Pancreas (tissue), 10 donors: ENCODE measurements around the gene SEPHS1. TPM values are rescaled to one million over a fixed set of nuclear protein-coding genes. Genes with fewer than 3 reads are reported as not detected.
A peak's percentile ranks its signal among the peaks of the same experiment; 100 is the strongest.

ENCODE experiments used
- ATAC-seq, 4 donors: fragments of 200-7000 bp; cut with Tn5 transposase; one replicate each; pipeline versions ENCODE4 v1.8.0 to v1.9.1; 2020; ENCODE audit warnings: mild to moderate bottlenecking in 4 of 4, moderate library complexity in 4 of 4
- DNase-seq, 6 donors: peaks; one replicate each; pipeline ENCODE4 v3.0.0-alpha.2; 2020
- FAIRE-seq: peaks from 2 replicates; lab custom pipeline; 2012; peaks lifted over from hg19 to GRCh38; lab: Jason Lieb, UNC
- H3K27ac ChIP-seq, 4 donors: fragments of 200-600 bp; sonication (generic); 1 replicate in 3 of 4; 2 replicates in 1 of 4; pipeline versions ENCODE4 v1.5.0 to v1.8.0; 2020
- H3K27me3 ChIP-seq, 4 donors: fragments of 200-600 bp; one replicate each; pipeline ENCODE4 v1.8.0; 2021
- H3K36me3 ChIP-seq, 3 donors: fragments of 200-600 bp; sonication (generic) in 1 of 3; one replicate each; pipeline versions ENCODE4 v1.5.0 to v1.8.0; 2020 to 2021
- H3K4me1 ChIP-seq, 3 donors: fragments of 200-600 bp; one replicate each; pipeline ENCODE4 v1.8.0; 2021
- H3K4me3 ChIP-seq, 4 donors: fragments of 200-600 bp; sonication (generic) in 2 of 4; one replicate each; pipeline versions ENCODE4 v1.5.0 to v1.8.0; 2020 to 2021
- H3K9me3 ChIP-seq, 4 donors: fragments of 200-600 bp; one replicate each; pipeline ENCODE4 v1.8.0; 2021
- WGBS, 2 donors: extraction: QIAGEN DNeasy Blood & Tissue Kit; methylation state at CpG; one replicate each; pipeline ENCODE4 v1.1.7; 2013; 5-methylcytosine and 5-hydroxymethylcytosine counted together
- intact Hi-C, 3 donors: fragments of 100-400 bp; cut with DNase I; formaldehyde crosslinking; loops; one replicate each; pipeline versions ENCODE4 v1.11.1 to v1.14.2; 2022
- polyA plus RNA-seq, 2 donors: library from polyadenylated mRNA; stranded (reverse); fragments of 200-250 nt; gene quantifications; one replicate each; pipeline ENCODE4 v1.2.3, GENCODE V29; 2013
- total RNA-seq, 6 donors: library from RNA; stranded (reverse); fragmentation: NEBNext Ultra II Directional in 4 of 6; extraction: Animal tissue kit (Norgen Biotek cat#: 25700) in 4 of 6; gene quantifications; one replicate each; pipeline versions ENCODE4 v1.2.1 to v1.2.4, GENCODE V29; 2021 to 2023
- TF ChIP-seq, protein P1 (sequence below), 4 donors: fragments of 200-600 bp; sonication (generic) in 3 of 4; IDR thresholded peaks; one replicate each; pipeline versions ENCODE4 v1.5.0 to v1.8.0; 2021; ENCODE audit warnings: antibody characterized with exemption in 4 of 4
- donor health status: healthy with polysubstance abuse.
- donor health status: DM: no; HTN: no; CAD: no; lungs with moderate emphysema.
- donor health status: DM: no; HTN: no; CAD: no.
- donor health status: control.
- donor health status: control.
- donor health status: Bipolar disorder and iron deficiency.
- donor health status: DM: yes; HTN: yes; CAD: no.
- donor health status: DM: no; HTN: no; CAD: no.
- donor health status: DM: no; HTN: no; CAD: no.
- donor health status: DM: yes; HTN: yes; CAD: no.

The SEPHS1 gene
- total and polyA plus RNA-seq, 8 donors: 14.3 to 24.6 (median 19.7) TPM

DNA sequence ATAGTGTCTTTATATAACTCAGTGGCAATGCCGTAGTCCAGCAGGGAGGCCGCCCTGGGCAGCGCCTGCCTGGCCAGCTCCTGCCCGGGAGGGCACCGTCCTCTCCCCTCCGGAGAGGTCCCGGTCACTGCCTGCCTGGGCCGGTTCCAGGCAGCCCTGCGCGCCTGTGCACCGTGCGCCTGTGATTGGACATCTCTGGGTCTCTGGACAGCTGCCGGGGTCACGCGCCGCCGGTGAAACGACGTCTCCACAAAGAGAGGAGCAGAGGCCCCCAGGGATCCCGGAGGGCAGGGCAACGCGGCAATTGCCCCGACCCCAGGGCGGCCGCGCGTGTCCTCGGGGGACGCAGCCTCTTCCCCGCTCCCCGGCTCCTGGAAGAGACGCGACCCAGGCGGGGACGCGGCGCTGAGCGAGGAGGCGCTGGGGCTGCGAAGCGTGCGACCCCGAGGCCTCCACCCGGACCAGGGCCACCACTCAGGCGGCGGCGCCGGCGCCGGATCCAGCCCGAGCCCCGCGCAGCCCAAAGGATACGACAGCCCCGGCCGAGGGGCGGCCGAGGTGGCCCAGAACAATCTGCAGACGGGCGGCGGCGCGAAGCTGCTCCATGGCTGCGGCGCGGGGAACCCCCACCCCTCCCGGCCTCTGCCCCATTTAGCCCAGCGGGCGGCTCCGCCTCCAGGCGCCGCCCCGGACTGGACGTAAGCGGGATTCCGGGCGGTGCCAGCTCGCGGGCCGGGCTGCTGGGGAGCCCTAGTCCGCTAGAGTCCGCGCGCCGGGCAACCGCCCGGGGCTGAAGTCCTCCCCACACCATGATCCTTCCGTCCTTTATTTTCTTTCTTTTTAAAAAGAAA lies 48.4 kb downstream of the SEPHS1 start, which contains the start of gene PHYH:
PHYH (minus strand) TSS at position 628 of the 851 bp plus-strand sequence; CDS start at position 606, 22 bp downstream.
- no peaks in the 10 kb centered on the region for H3K27me3 ChIP-seq
- FAIRE-seq (no peak), DNase-seq (peak; percentile 87 to 97 (median 92)), ATAC-seq (peak; percentile 86 to 92 (median 90))
- H3K27ac ChIP-seq: peak within 1 kb of the TSS; percentile 88 to 100 (median 99)
- TF ChIP-seq, protein P1, sequence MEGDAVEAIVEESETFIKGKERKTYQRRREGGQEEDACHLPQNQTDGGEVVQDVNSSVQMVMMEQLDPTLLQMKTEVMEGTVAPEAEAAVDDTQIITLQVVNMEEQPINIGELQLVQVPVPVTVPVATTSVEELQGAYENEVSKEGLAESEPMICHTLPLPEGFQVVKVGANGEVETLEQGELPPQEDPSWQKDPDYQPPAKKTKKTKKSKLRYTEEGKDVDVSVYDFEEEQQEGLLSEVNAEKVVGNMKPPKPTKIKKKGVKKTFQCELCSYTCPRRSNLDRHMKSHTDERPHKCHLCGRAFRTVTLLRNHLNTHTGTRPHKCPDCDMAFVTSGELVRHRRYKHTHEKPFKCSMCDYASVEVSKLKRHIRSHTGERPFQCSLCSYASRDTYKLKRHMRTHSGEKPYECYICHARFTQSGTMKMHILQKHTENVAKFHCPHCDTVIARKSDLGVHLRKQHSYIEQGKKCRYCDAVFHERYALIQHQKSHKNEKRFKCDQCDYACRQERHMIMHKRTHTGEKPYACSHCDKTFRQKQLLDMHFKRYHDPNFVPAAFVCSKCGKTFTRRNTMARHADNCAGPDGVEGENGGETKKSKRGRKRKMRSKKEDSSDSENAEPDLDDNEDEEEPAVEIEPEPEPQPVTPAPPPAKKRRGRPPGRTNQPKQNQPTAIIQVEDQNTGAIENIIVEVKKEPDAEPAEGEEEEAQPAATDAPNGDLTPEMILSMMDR (IDR thresholded peaks at IDR 0.05): no peak
- no peaks in the 10 kb centered on the region for H3K9me3 ChIP-seq
- peak within 1 kb of the TSS; percentile 52 to 98 (median 88) for H3K4me3 ChIP-seq
- WGBS, 2 donors: 0% methylated on average over 54 to 88 of the region's 88 CpGs
- intact Hi-C loops: loop anchor here in 1 of 3 donors (5.0 kb wide), 1 partner anchor 137 kb away; the partner anchor contains the start of gene MCM10
- peaks cover 0 to 3% (median 0%) of the 10 kb centered on the region in 3 donors for H3K36me3 ChIP-seq
- H3K4me1 ChIP-seq: peaks cover 0 to 4% (median 4%) of the 10 kb centered on the region in 3 donors

DNA sequence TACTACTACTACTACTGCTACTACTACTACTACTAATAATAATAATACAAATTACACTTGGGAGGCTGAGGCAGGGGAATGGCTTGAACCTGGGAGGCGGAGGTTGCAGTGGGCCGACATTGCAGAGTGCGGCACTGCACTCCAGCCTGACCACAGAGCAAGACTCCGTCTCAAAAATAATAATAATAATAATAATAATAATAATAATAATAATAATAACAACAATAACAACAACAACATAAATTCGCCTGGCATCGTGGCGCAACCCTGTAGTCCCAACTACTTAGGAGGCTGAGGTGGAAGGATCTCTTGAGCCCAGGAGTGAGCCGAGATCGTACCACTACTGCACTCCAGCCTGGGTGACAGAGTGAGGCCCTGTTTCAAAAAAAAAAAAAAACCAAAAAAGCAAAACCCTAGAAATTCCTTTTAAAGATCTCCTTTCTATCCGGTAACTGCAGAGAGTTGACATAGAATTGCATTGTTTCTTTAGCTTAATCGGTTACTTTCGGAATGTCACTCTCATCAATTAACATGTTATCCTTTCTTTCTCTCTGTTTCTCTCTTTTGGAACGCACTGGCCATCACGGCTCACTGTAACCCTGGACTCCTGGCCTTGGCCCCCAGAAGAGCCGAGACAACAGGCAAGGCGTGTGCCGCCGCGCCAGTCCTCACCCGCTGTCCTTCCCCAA lies 49.2 kb downstream of the SEPHS1 start:
- H3K27me3 ChIP-seq: no peaks in the 10 kb centered on the region
- peak overlapping the region; percentile 88 to 100 (median 99) for H3K27ac ChIP-seq
- peak overlapping the region; percentile 52 to 98 (median 88) for H3K4me3 ChIP-seq
- H3K9me3 ChIP-seq: no peaks in the 10 kb centered on the region
- FAIRE-seq (no peak), DNase-seq (no peak), ATAC-seq (no peak)
- H3K4me1 ChIP-seq: peaks cover 0 to 4% (median 4%) of the 10 kb centered on the region in 3 donors
- intact Hi-C loops: no loop called here
- WGBS, 2 donors: 32 to 36% methylated on average over 18 to 20 of the region's 20 CpGs
- peaks cover 0 to 10% (median 0%) of the 10 kb centered on the region in 3 donors for H3K36me3 ChIP-seq
- TF ChIP-seq, protein P1 (IDR thresholded peaks at IDR 0.05): no peak

- WGBS, 2 donors: 93 to 94% methylated on average over 9 to 10 of the region's 10 CpGs
- Histone ChIP-seq H3K36me3 (peaks cover 0 to 21% (median 0%) of the 10 kb centered on the region in 3 donors), H3K27ac (no peak overlapping the region), H3K9me3 (no peaks in the 10 kb centered on the region), H3K4me1 (peaks cover 0 to 3% (median under 1%) of the 10 kb centered on the region in 3 donors), H3K4me3 (no peak overlapping the region), H3K27me3 (no peaks in the 10 kb centered on the region)
- intact Hi-C loops: no loop called here
- DNase-seq: no peak
- TF ChIP-seq, protein P1 (IDR thresholded peaks at IDR 0.05): no peak
- no peak for ATAC-seq
- no peak for FAIRE-seq
Measured at GRCh38 chr10:13296476-13296875, 51.6 kb downstream of the SEPHS1 start.

DNA sequence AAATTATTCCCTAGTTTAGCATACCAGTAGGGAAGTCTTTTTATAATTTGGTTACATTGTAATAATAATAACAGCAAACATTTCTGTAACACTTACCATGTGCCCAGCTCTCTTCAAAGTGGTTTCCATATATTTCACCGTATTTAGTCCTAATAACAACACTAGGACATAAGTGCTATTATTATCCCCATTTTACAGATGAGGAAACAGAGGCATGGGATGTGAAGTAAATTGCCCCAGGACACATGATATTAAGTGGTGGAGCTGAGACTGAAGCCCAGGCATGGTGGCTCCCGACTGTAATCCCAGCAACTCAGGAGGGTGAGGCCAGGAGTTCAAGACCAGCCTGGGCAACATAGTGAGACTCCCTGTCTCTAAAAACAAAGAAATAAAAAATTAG lies 53.3 kb downstream of the SEPHS1 start:
- H3K4me3 ChIP-seq: no peak overlapping the region
- 89 to 93% methylated on average over 2 of the region's 2 CpGs for WGBS, 2 donors
- intact Hi-C loops: no loop called here
- peaks cover 0 to 22% (median 0%) of the 10 kb centered on the region in 3 donors for H3K36me3 ChIP-seq
- no peaks in the 10 kb centered on the region for H3K4me1 ChIP-seq
- TF ChIP-seq, protein P1 (IDR thresholded peaks at IDR 0.05): no peak
- no peaks in the 10 kb centered on the region for H3K27me3 ChIP-seq
- no peak overlapping the region for H3K27ac ChIP-seq
- no peak for FAIRE-seq
- no peak for DNase-seq
- H3K9me3 ChIP-seq: no peaks in the 10 kb centered on the region
- no peak for ATAC-seq
